A673 (cell line): Measurements from ENCODE around the gene ATP6V0E1.

ENCODE experiments used
- EZH2 ChIP-seq: fragments of 200-600 bp; sonication (generic); IDR thresholded peaks from 2 replicates; pipeline ENCODE4 v1.6.1; 2017; ENCODE audit warnings: borderline replicate concordance, low read depth, mild to moderate bottlenecking, mixed read lengths, antibody characterized with exemption, low read length; ENCODE audit not compliant: poor library complexity, severe bottlenecking
- TF ChIP-seq, protein P1 (sequence below): fragments of 300-800, 200-600 bp; sonication (generic); conservative IDR thresholded peaks from 2 replicates; pipeline ENCODE4 v1.5.1; 2017; ENCODE audit warnings: low read depth, mild to moderate bottlenecking, antibody characterized with exemption, low read length, moderate library complexity, mixed read lengths

DNA sequence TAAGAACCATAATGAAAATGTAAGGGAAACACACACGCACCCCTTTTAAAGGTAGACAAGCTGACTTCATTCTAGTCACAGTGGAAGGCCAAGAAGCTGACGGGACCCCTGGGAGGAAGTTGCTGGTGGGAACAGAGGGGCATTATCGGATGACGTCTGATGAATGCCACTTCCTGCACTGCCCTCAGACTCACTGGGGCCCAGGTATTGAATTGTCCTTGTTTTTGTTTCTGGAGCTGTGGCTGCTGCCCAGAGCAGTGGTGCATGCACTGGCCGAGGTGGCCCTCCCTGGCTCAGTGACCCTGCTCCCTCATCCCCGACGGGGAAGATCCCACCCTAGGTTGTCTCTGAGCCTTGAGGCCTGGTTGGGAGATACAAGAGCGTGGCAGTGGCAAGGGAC is 39.7 kb upstream of the ATP6V0E1 start:
- TF ChIP-seq, protein P1, sequence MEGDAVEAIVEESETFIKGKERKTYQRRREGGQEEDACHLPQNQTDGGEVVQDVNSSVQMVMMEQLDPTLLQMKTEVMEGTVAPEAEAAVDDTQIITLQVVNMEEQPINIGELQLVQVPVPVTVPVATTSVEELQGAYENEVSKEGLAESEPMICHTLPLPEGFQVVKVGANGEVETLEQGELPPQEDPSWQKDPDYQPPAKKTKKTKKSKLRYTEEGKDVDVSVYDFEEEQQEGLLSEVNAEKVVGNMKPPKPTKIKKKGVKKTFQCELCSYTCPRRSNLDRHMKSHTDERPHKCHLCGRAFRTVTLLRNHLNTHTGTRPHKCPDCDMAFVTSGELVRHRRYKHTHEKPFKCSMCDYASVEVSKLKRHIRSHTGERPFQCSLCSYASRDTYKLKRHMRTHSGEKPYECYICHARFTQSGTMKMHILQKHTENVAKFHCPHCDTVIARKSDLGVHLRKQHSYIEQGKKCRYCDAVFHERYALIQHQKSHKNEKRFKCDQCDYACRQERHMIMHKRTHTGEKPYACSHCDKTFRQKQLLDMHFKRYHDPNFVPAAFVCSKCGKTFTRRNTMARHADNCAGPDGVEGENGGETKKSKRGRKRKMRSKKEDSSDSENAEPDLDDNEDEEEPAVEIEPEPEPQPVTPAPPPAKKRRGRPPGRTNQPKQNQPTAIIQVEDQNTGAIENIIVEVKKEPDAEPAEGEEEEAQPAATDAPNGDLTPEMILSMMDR = no peak
- TF ChIP-seq EZH2 = no peak
